IPS-NIHi11 (cell line): Measurements from ENCODE around the gene ARFGEF2.
"Not testable (repeated sequence)": the region's sequence is repeated elsewhere in the genome, so short reads cannot be mapped to it uniquely, and the experiment has no call there.

Source experiments
- DNase-seq: peaks from one replicate; pipeline ENCODE4 v3.0.0; 2012; ENCODE audit warnings: mixed read lengths, low spot score

Gene ARFGEF2

DNA sequence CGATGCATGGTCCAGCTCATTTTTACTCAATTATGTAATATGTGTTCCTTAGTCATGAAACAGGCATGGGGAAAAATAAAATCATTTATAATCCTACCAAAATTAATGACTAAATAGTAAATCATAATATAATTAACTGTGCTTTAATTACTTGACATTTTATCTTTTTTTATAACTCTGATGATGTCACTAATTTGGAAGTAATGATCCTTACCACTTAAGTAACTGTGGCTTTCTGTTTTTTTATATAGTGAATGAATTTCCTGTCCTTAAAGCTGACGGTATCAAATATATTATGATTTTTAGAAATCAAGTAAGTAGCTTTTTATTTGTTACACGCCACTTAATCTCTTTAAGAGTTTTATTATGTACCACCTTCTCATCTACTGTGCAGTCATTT, 156.8 kb downstream of the ARFGEF2 start:
- no peak for DNase-seq

DNA sequence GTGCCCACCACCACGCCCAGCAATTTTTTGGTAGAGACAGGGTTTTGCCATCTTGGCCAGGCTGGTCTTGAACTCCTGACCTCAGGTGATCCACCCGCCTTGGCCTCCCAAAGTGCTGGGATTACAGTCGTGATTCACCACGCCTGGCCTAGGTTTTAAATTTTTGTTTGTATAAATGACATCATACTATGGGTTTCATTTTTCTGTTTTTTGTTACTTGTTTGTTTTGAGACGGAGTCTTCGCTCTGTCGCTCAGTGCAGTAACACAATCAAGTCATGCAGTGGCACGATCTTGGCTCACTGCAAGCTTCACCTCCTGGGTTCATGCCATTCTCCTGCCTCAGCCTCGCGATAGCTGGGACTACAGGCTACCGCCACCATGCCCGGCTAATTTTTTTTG, 160.8 kb downstream of the ARFGEF2 start:
- not testable (repeated sequence) for DNase-seq
